NB4 (cell line): ENCODE measurements around the gene LLGL1.

Experiments used
- CTCF ChIP-seq: IDR thresholded peaks from one replicate; pipeline ENCODE4 v1.5.1; 2012; ENCODE audit warnings: low read depth, low read length
- MYC ChIP-seq: IDR thresholded peaks from 2 replicates; pipeline ENCODE4 v1.6.1; 2011; ENCODE audit warnings: low read depth, low read length
- POLR2A ChIP-seq: IDR thresholded peaks from 2 replicates; pipeline ENCODE4 v1.6.1; 2011; ENCODE audit warnings: mild to moderate bottlenecking; ENCODE audit not compliant: insufficient read length; ENCODE audit errors: extremely low read depth

- TF ChIP-seq CTCF (peak; percentile 45), POLR2A (no peak), MYC (no peak)
These were observed 33.5 kb upstream of the LLGL1 start for GRCh38 chr17:18191967-18192366.
